CD4-positive, CD25-positive, alpha-beta regulatory T cell (primary cell): Measurements from ENCODE around the gene MKRN1. TPM values are rescaled to one million over a fixed set of nuclear protein-coding genes. Genes with fewer than 3 reads are reported as not detected.

Experiments
- ATAC-seq, 2 donors: fragments of 150-1000 bp; cut with Tn5 transposase; one replicate each; pipeline ENCODE4 v1.10.0; 2021; ENCODE audit warnings: low read depth in 2 of 2, moderate number of reproducible peaks in 2 of 2, moderate library complexity in 1 of 2
- DNase-seq, 3 donors: peaks; one replicate each; pipeline versions ENCODE4 v3.0.0 to v3.0.0-alpha.2; 2012 to 2022; ENCODE audit warnings: mixed read lengths in 1 of 3
- H3K27ac ChIP-seq: one replicate; pipeline ENCODE4 v1.7.0; 2013; ENCODE audit warnings: mild to moderate bottlenecking, low read length; ENCODE audit not compliant: insufficient read depth, poor library complexity, severe bottlenecking
- H3K27me3 ChIP-seq: one replicate; pipeline ENCODE4 v1.7.0; 2013; ENCODE audit warnings: low read length; ENCODE audit not compliant: control insufficient read depth, insufficient read depth
- H3K36me3 ChIP-seq: one replicate; pipeline ENCODE4 v1.7.0; 2013; ENCODE audit warnings: mild to moderate bottlenecking, low read length, moderate library complexity; ENCODE audit not compliant: control insufficient read depth, insufficient read depth
- H3K4me1 ChIP-seq: 2 replicates; pipeline ENCODE4 v1.7.0; 2013; ENCODE audit warnings: mild to moderate bottlenecking, low read length; ENCODE audit not compliant: insufficient read depth, control insufficient read depth, poor library complexity, severe bottlenecking
- H3K4me3 ChIP-seq: one replicate; pipeline ENCODE4 v1.7.0; 2013; ENCODE audit warnings: low read depth, mild to moderate bottlenecking, low read length, moderate library complexity
- H3K9me3 ChIP-seq, 2 experiments: 1 replicate in 1 of 2; 2 replicates in 1 of 2; pipeline ENCODE4 v1.7.0; 2013; ENCODE audit warnings: low read length in 2 of 2, mild to moderate bottlenecking in 1 of 2, moderate library complexity in 1 of 2; ENCODE audit not compliant: control insufficient read depth in 2 of 2
- H3K27ac Mint-ChIP-seq, 3 donors: one replicate each; pipeline ENCODE4 v1.8.0; 2020 to 2022; ENCODE audit warnings: mild to moderate bottlenecking in 3 of 3, mixed read lengths in 3 of 3, moderate library complexity in 2 of 3
- H3K27me3 Mint-ChIP-seq: one replicate; pipeline ENCODE4 v1.8.0; 2022; ENCODE audit warnings: mild to moderate bottlenecking, mixed read lengths
- H3K36me3 Mint-ChIP-seq: one replicate; pipeline ENCODE4 v1.8.0; 2020; ENCODE audit warnings: mixed read lengths
- H3K4me1 Mint-ChIP-seq, 4 donors: one replicate each; pipeline ENCODE4 v1.8.0; 2020 to 2022; ENCODE audit warnings: mixed read lengths in 4 of 4, mild to moderate bottlenecking in 1 of 4
- H3K4me3 Mint-ChIP-seq, 4 donors: one replicate each; pipeline ENCODE4 v1.8.0; 2020 to 2022; ENCODE audit warnings: mild to moderate bottlenecking in 4 of 4, mixed read lengths in 4 of 4, moderate library complexity in 3 of 4
- H3K9me3 Mint-ChIP-seq, 7 donors: one replicate each; pipeline ENCODE4 v1.8.0; 2020 to 2022; ENCODE audit warnings: mixed read lengths in 7 of 7, mild to moderate bottlenecking in 3 of 7, moderate library complexity in 2 of 7
- polyA plus RNA-seq, 4 donors: library from polyadenylated mRNA; unstranded; fragments of 300-500 nt; fragmentation: Illumina TruSeq; gene quantifications; one replicate each; pipeline ENCODE4 v1.2.3, GENCODE V29; 2021
- total RNA-seq: library from RNA; stranded (reverse); gene quantifications from one replicate; pipeline ENCODE4 v1.2.3, GENCODE V29; 2022

MKRN1 gene
- 127 TPM for total RNA-seq
- polyA plus RNA-seq = 100 to 1,000 TPM; 132 to 166 (median 155) TPM

DNA sequence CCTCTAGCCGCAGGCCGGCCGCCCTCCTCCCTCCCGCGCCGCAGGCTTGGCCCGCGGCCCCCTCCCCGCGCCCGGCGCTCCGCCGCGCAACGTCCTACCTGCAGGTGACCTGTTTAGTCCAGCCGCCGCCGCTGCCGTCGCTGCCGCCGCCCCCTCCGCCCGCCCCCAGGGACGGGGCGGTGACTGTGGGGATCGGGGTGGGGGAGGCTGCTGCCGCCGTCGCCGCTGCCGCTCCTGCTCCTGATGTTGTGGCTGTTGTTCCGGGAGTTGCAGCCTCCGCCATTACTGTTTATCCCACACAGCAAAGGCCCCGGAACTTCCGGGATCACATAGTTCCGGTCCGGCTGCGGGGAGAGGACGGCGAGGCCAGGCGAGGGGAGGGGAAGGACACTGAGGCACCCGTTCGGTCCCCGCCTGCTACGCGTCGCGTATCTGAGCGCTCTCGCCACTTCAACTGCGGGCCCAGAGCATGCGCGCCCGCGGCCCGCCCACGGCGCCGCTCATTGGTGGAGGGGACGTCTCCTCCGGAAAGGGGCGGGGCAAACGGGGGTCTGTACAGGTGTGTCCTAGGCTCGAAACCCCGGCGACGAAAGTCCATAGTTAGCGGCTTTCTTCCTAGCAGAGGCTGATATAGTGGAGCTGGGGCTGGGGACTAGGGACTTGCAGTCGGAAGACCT, at the start of gene MKRN1:
Gene MKRN1, minus strand, starts transcription at position 444 of the 677 bp plus-strand sequence. Its CDS starts 161 bp downstream, at position 283.
- H3K27me3 ChIP-seq = no peaks in the 10 kb centered on the region
- H3K36me3 ChIP-seq = no peaks in the 10 kb centered on the region
- Mint-ChIP-seq H3K4me1 (peaks cover 6 to 37% (median 14%) of the 10 kb centered on the region in 4 donors), H3K4me3 (peak within 1 kb of the TSS; percentile 99 to 100 (median 100)), H3K9me3 (no peaks in the 10 kb centered on the region), H3K36me3 (peaks cover 3% of the 10 kb centered on the region), H3K27me3 (no peaks in the 10 kb centered on the region), H3K27ac (peak within 1 kb of the TSS; percentile 97 to 99 (median 99))
- peak within 1 kb of the TSS; percentile 99 for H3K4me3 ChIP-seq
- H3K9me3 ChIP-seq = no peaks in the 10 kb centered on the region
- H3K27ac ChIP-seq = peak within 1 kb of the TSS; percentile 78
- peak; percentile 89 to 97 (median 90) for DNase-seq
- peaks cover 27% of the 10 kb centered on the region for H3K4me1 ChIP-seq
- ATAC-seq = peak; percentile 89 to 90

DNA sequence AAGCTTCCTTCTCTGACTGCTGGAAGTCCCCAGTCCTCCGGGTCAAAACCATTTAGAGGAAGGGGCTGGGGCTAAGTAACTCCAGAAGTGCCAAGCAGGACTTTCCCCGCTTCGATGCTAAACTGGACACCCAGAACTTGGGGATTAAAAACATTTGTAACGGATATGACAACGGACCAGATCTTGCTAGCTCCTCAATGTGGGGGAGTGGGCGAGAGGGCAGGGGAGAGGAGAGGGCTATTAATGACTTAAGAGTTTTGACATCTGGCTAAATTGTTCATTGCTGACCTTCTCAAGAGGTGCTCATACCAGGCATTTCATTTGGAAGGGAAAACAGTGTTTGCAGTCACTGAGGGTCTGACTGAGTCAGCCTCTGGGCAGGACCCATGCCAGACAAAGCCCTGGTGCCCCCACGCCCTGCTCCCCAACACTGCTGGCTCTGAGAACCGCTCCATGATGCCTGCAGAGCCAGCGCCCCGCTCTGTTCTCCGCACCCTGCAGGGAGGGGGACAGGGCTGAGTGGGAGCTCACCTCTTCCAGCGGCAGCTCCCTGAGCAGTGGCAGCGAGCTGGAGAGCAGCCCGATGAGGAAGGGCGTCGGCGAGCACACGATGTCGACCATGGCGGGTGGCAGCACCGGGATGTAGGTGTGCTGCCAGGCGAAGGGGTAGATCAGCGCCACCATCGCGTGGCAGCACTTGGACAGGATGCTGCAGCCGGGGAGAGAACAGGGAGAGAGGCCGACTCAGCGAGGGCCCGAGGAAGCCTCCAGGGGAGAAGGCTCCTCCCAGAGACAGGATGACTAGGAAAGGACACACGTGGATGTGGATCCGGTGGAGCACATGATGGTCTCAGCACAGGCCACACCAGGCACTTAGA, 47.7 kb upstream of the MKRN1 start:
- no peaks in the 10 kb centered on the region for H3K9me3 ChIP-seq
- H3K4me3 Mint-ChIP-seq = no peak overlapping the region
- H3K4me3 ChIP-seq = no peak overlapping the region
- DNase-seq (no peak), ATAC-seq (no peak)
- H3K36me3 ChIP-seq = no peaks in the 10 kb centered on the region
- no peak overlapping the region for H3K27ac ChIP-seq
- H3K9me3 Mint-ChIP-seq = no peaks in the 10 kb centered on the region
- H3K4me1 Mint-ChIP-seq = peaks cover 0 to 7% (median 3%) of the 10 kb centered on the region in 4 donors
- no peak overlapping the region for H3K27ac Mint-ChIP-seq
- peaks cover 12% of the 10 kb centered on the region for H3K4me1 ChIP-seq
- H3K36me3 Mint-ChIP-seq = no peaks in the 10 kb centered on the region
- H3K27me3 ChIP-seq = no peaks in the 10 kb centered on the region
- peaks cover 8% of the 10 kb centered on the region for H3K27me3 Mint-ChIP-seq

DNA sequence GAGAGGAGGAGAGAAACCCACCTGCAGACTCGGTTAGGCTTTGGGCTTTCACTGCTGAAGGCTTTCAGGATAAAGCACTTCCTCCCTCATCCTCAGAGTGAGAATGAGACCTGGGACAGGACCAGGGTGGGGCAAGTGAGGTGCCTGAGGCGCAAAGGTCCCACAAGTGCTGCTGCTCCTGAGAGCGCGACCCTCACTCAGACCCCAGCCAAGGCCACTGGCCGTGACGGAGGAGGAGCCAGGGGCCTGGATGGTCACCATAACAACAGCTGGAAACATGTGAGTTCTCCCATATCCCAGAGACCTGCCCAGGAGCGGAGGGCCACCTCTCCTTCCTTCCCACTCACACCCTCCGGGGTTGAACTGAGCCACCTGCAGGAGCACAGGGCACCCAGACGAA, 46.9 kb upstream of the MKRN1 start:
- Mint-ChIP-seq H3K4me1 (peaks cover 0 to 7% (median 3%) of the 10 kb centered on the region in 4 donors), H3K4me3 (no peak overlapping the region), H3K27ac (no peak overlapping the region), H3K36me3 (no peaks in the 10 kb centered on the region), H3K9me3 (no peaks in the 10 kb centered on the region), H3K27me3 (peaks cover 7% of the 10 kb centered on the region)
- H3K9me3 ChIP-seq = no peaks in the 10 kb centered on the region
- no peak overlapping the region for H3K4me3 ChIP-seq
- H3K27me3 ChIP-seq = no peaks in the 10 kb centered on the region
- no peak overlapping the region for H3K27ac ChIP-seq
- ATAC-seq (no peak), DNase-seq (no peak)
- H3K4me1 ChIP-seq = peaks cover 12% of the 10 kb centered on the region
- H3K36me3 ChIP-seq = no peaks in the 10 kb centered on the region

- Histone ChIP-seq H3K4me1 (peaks cover 12% of the 10 kb centered on the region), H3K36me3 (no peaks in the 10 kb centered on the region), H3K27me3 (no peaks in the 10 kb centered on the region), H3K27ac (no peak overlapping the region), H3K9me3 (no peaks in the 10 kb centered on the region), H3K4me3 (no peak overlapping the region)
- no peak overlapping the region for H3K4me3 Mint-ChIP-seq
- no peaks in the 10 kb centered on the region for H3K9me3 Mint-ChIP-seq
- H3K27me3 Mint-ChIP-seq = peaks cover 10% of the 10 kb centered on the region
- peaks cover 0 to 7% (median 3%) of the 10 kb centered on the region in 4 donors for H3K4me1 Mint-ChIP-seq
- ATAC-seq (peak in 1 of 2 donors; percentile 40), DNase-seq (no peak)
- H3K27ac Mint-ChIP-seq = no peak overlapping the region
- H3K36me3 Mint-ChIP-seq = no peaks in the 10 kb centered on the region
Measured at GRCh38 chr7:140525743-140526142, 46.4 kb upstream of the MKRN1 start.

DNA sequence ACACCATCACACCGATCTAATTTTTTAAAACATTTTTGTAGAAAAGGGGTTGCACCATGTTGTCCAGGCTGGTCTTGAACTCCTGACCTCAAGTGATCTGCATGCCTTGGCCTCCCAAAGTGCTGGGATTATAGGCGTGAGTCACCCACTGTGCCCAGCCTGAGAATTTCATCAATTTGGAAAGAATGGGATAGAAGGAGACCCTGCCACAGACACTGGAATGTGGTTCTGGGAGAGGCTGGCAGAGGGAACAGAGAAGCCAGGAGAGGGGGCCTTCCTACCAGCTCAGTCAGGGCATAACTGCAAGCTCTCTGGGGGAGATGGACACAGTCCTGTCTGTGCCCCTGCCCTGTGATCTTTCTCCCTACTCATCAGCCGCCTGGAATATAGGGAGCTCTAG, 42.1 kb upstream of the MKRN1 start:
- Histone ChIP-seq H3K4me1 (peaks cover 11% of the 10 kb centered on the region), H3K9me3 (no peaks in the 10 kb centered on the region), H3K27ac (no peak overlapping the region), H3K27me3 (no peaks in the 10 kb centered on the region), H3K36me3 (no peaks in the 10 kb centered on the region), H3K4me3 (no peak overlapping the region)
- DNase-seq = no peak
- peaks cover 0 to 9% (median 4%) of the 10 kb centered on the region in 4 donors for H3K4me1 Mint-ChIP-seq
- H3K36me3 Mint-ChIP-seq = no peaks in the 10 kb centered on the region
- H3K27me3 Mint-ChIP-seq = peaks cover 15% of the 10 kb centered on the region
- ATAC-seq = no peak
- no peak overlapping the region for H3K4me3 Mint-ChIP-seq
- peaks cover 0 to 2% (median 0%) of the 10 kb centered on the region in 7 donors for H3K9me3 Mint-ChIP-seq
- H3K27ac Mint-ChIP-seq = no peak overlapping the region

DNA sequence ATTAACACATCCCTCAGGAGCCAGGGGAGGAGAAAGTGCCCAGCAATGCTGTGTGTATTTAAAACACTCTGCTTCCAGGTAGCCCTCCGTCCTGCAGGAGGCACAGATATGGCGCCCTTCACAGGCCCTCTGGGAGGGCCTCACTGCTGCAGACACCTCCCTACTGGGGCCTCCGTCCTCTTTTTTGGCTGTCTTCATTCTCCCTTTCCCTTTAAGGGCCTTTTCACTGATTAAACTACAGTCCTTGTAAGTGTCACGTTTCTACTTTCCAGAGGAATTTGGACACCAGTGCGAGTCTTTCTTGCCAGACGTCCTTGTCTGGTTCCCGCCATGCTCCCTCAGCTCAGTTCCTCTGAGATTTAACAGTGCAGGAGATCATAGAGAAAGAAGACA, 39.7 kb upstream of the MKRN1 start:
- H3K27ac ChIP-seq = no peak overlapping the region
- H3K4me1 ChIP-seq = no peaks in the 10 kb centered on the region
- H3K4me3 ChIP-seq = no peak overlapping the region
- H3K27me3 ChIP-seq = no peaks in the 10 kb centered on the region
- Mint-ChIP-seq H3K27me3 (peaks cover 20% of the 10 kb centered on the region), H3K4me3 (no peak overlapping the region), H3K4me1 (peaks cover 0 to 4% (median 1%) of the 10 kb centered on the region in 4 donors), H3K27ac (no peak overlapping the region), H3K36me3 (no peaks in the 10 kb centered on the region), H3K9me3 (peaks cover 0 to 2% (median 0%) of the 10 kb centered on the region in 7 donors)
- DNase-seq (no peak), ATAC-seq (no peak)
- no peaks in the 10 kb centered on the region for H3K9me3 ChIP-seq
- H3K36me3 ChIP-seq = no peaks in the 10 kb centered on the region

DNA sequence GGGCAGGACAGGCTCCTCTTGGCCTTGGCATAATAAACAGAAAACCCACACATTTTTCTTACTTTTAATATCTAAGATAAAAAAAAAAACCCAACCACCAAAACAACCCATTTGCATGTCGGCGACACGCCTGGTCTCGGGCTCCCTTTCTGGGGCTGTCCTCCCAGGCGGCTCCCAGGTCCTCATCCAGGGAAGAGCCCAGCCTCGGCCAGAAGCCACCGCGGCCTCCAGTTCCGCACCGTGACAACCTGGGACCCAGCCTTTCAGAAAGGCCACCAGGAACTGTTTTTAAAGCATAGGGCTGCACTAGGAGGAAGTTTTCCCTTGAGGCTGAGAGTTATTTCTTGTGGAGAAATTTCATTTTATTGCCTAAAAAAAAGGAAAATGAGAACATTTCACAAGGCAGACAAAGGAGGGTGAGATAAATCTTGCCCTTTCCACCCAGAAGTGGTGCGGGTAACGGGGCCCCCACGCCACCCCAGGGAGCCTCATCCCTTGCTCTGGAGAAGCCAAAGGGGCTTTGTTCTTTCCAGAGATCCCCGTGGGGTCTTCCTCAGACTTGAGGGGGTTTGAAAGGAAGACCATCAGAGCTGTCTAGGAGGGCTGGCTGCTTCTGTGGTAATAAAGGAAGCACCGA, 39.2 kb upstream of the MKRN1 start:
- Mint-ChIP-seq H3K27me3 (peaks cover 20% of the 10 kb centered on the region), H3K9me3 (peaks cover 0 to 2% (median 0%) of the 10 kb centered on the region in 7 donors), H3K27ac (no peak overlapping the region), H3K36me3 (no peaks in the 10 kb centered on the region), H3K4me1 (peaks cover 0 to 4% (median 1%) of the 10 kb centered on the region in 4 donors), H3K4me3 (no peak overlapping the region)
- H3K27ac ChIP-seq = no peak overlapping the region
- H3K4me3 ChIP-seq = no peak overlapping the region
- H3K9me3 ChIP-seq = no peaks in the 10 kb centered on the region
- no peaks in the 10 kb centered on the region for H3K27me3 ChIP-seq
- no peak for DNase-seq
- ATAC-seq = no peak
- H3K36me3 ChIP-seq = no peaks in the 10 kb centered on the region
- no peaks in the 10 kb centered on the region for H3K4me1 ChIP-seq
